ENCODE data around the gene CCDC34. TPM values are rescaled to one million over a fixed set of nuclear protein-coding genes. Genes with fewer than 3 reads are reported as not detected.
A peak's percentile ranks its signal among the peaks of the same experiment; 100 is the strongest.

The CCDC34 gene
- total RNA-seq (1 to 10 TPM; 1.3 to 1.6 TPM), total RNA-seq (0.20 to 29.5 (median 3.5) reads per million in 172 experiments)
- polyA plus RNA-seq (2013, experiment 1 of 2), result 2.8 TPM
- polyA plus RNA-seq (2013, experiment 2 of 2), result 3.0 TPM

- Mint-ChIP-seq H3K9me3 (no peaks in the 10 kb centered on the region), H3K4me1 (ENCODE audit: low read depth) (peaks cover 30% of the 10 kb centered on the region), H3K27me3 (no peaks in the 10 kb centered on the region), H3K27ac (peak within 1 kb of the TSS; percentile 72), H3K36me3 (ENCODE audit: low read depth) (no peaks in the 10 kb centered on the region), H3K4me3 (peak within 1 kb of the TSS; percentile 81)
- DNase-seq, result peak; percentile 70 to 96 (median 87)
- Histone ChIP-seq H3K4me3 (ENCODE audit: low read length) (peak within 1 kb of the TSS; percentile 83), H3K36me3 (ENCODE audit: insufficient read depth, low read length) (no peaks in the 10 kb centered on the region), H3K4me1 (ENCODE audit: insufficient read depth, low read length) (peaks cover 13% of the 10 kb centered on the region), H3K9me3 (ENCODE audit: control insufficient read depth in 1 of 2, insufficient read depth in 1 of 2, low read length in 2 of 2) (no peaks in the 10 kb centered on the region), H3K27ac (ENCODE audit: low read depth in 1 of 2, low read length in 2 of 2) (no peak within 1 kb of the TSS), H3K27me3 (ENCODE audit: control insufficient read depth in 1 of 2, insufficient read depth in 2 of 2, low read length in 2 of 2) (no peaks in the 10 kb centered on the region)
- peak; percentile 98 for ATAC-seq (ENCODE audit: poor library complexity)
- no peak for TF ChIP-seq CTCF (IDR thresholded peaks at IDR 0.05)
- ChIA-PET CTCF (interaction anchor here (1.0 to 1.2 kb wide), 2 partner anchors 134 to 136 kb away, joined by 3 read pairs; no protein-coding TSS in a partner anchor), POLR2A (interaction anchor here (0.7 kb wide), 1 partner anchor 110 kb away, joined by 4 read pairs; no protein-coding TSS in a partner anchor)
- intact Hi-C loops (cut with DNase I, micrococcal nuclease), result loop anchor here (2.0 to 10.0 kb wide), 5 partner anchors 109 to 742 kb away; partner anchors contain the start of genes LGR4 (in 2 of the 2), LIN7C (in 2 of the 2), KIF18A (in 1 of the 2) and METTL15 (in 1 of the 2)
Observed at GRCh38 chr11:27362749-27363575, at the start of gene CCDC34. Gene CCDC34 (minus strand): TSS chr11:27363215. CDS start chr11:27363194, 21 bp downstream.

GRCh38 chr11:27412192-27412691, 49.2 kb upstream of the CCDC34 start:
- H3K9me3 Mint-ChIP-seq, result no peaks in the 10 kb centered on the region
- no peaks in the 10 kb centered on the region for H3K4me1 ChIP-seq (ENCODE audit: insufficient read depth, low read length)
- CTCF ChIA-PET, result no interaction called here
- no peak overlapping the region for H3K4me3 Mint-ChIP-seq
- H3K27me3 ChIP-seq (ENCODE audit: control insufficient read depth in 1 of 2, insufficient read depth in 2 of 2, low read length in 2 of 2), result peaks cover 0 to 4% of the 10 kb centered on the region in 2 experiments
- no peak overlapping the region for H3K4me3 ChIP-seq (ENCODE audit: low read length)
- H3K27ac ChIP-seq (ENCODE audit: low read depth in 1 of 2, low read length in 2 of 2), result no peak overlapping the region
- intact Hi-C loops (cut with DNase I, micrococcal nuclease), result no loop called here
- ATAC-seq (ENCODE audit: poor library complexity) (no peak), DNase-seq (no peak)
- no peaks in the 10 kb centered on the region for H3K36me3 ChIP-seq (ENCODE audit: insufficient read depth, low read length)
- no peaks in the 10 kb centered on the region for H3K9me3 ChIP-seq (ENCODE audit: control insufficient read depth in 1 of 2, insufficient read depth in 1 of 2, low read length in 2 of 2)
- no peak overlapping the region for H3K27ac Mint-ChIP-seq
- TF ChIP-seq CTCF (IDR thresholded peaks at IDR 0.05), result no peak
- H3K27me3 Mint-ChIP-seq, result peaks cover 8% of the 10 kb centered on the region
- H3K36me3 Mint-ChIP-seq (ENCODE audit: low read depth), result no peaks in the 10 kb centered on the region
- H3K4me1 Mint-ChIP-seq (ENCODE audit: low read depth), result no peaks in the 10 kb centered on the region
- POLR2A ChIA-PET, result no interaction called here

GRCh38 chr11:27411328-27411727, 48.3 kb upstream of the CCDC34 start:
- Mint-ChIP-seq H3K4me1 (ENCODE audit: low read depth) (no peaks in the 10 kb centered on the region), H3K27ac (no peak overlapping the region), H3K36me3 (ENCODE audit: low read depth) (no peaks in the 10 kb centered on the region), H3K4me3 (no peak overlapping the region), H3K9me3 (no peaks in the 10 kb centered on the region), H3K27me3 (peaks cover 7% of the 10 kb centered on the region)
- Histone ChIP-seq H3K27ac (ENCODE audit: low read depth in 1 of 2, low read length in 2 of 2) (no peak overlapping the region), H3K36me3 (ENCODE audit: insufficient read depth, low read length) (no peaks in the 10 kb centered on the region), H3K9me3 (ENCODE audit: control insufficient read depth in 1 of 2, insufficient read depth in 1 of 2, low read length in 2 of 2) (no peaks in the 10 kb centered on the region), H3K4me3 (ENCODE audit: low read length) (no peak overlapping the region), H3K4me1 (ENCODE audit: insufficient read depth, low read length) (no peaks in the 10 kb centered on the region), H3K27me3 (ENCODE audit: control insufficient read depth in 1 of 2, insufficient read depth in 2 of 2, low read length in 2 of 2) (peaks cover 0 to 4% of the 10 kb centered on the region in 2 experiments)
- ATAC-seq (ENCODE audit: poor library complexity) (no peak), DNase-seq (no peak)
- intact Hi-C loops (cut with DNase I, micrococcal nuclease), result no loop called here
- ChIA-PET CTCF (no interaction called here), POLR2A (no interaction called here)
- TF ChIP-seq CTCF (IDR thresholded peaks at IDR 0.05), result no peak
